Measurements from ENCODE around the gene TMED1. TPM values are rescaled to one million over a fixed set of nuclear protein-coding genes. Genes with fewer than 3 reads are reported as not detected.

Gene TMED1
- total and polyA plus RNA-seq, 9 of the 15 experiments (the other 6 are each of a cell fraction or from before 2014, with no cell fraction given) = 0.86 to 30.2 (median 23.5) TPM

DNA sequence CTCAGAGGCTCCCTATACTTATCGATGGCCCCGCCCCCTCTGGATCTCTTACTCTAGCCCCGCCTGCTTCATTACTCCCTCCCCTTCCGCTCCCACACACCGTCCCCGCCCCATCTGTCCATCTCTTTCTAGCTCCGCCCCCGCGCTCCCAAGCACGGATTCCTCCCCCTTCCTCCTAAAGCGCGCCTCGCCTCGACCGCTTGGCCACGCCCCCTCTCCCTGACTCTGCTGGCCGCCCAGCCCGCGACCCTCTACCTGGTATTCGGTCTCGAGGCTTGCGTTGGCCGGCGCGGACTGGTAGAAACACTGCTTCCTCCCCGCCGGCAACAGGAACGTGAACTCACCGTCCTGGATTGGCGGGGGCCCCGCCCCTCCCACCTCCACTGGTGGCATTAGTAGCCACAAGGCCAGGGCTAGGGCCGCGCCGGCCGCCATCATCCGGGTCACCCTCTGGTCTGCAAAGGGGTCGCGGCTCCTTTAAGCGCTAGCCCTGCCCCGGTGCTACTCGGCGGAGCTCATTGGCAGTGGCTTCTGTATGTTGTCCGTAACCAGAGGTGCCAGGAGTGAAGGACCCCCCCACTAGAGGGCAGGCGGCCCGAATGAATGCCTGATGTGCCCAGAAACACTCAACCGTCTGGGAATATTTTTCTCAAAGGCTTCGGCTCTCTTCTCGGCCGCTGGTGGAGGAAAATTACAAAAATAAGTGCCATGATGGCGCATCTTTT lies at the start of gene TMED1 (continued):
- TF ChIP-seq ZNF263 (CRISPR knock-in tag; IDR thresholded peaks at IDR 0.05; ENCODE audit: borderline replicate concordance) (no peak), POLR2B (IDR thresholded peaks at IDR 0.05; ENCODE audit: low read depth, partially characterized antibody) (peak; percentile 85), OTX1 (CRISPR knock-in tag; IDR thresholded peaks at IDR 0.05) (peak; percentile 33; the same call in 1 of the 2 replicates), JUNB (CRISPR knock-in tag; conservative IDR thresholded peaks at IDR 0.05) (no peak), ZKSCAN8 (CRISPR knock-in tag; IDR thresholded peaks at IDR 0.05) (no peak), SMAD2 (IDR thresholded peaks at IDR 0.05; ENCODE audit: low read depth, low read length) (no peak), E2F5 (CRISPR knock-in tag; IDR thresholded peaks at IDR 0.05) (no peak), ELF1 (tag; IDR thresholded peaks at IDR 0.05) (no peak), ARHGAP35 (IDR thresholded peaks at IDR 0.05; ENCODE audit: partially characterized antibody) (no peak), KAT2B (IDR thresholded peaks at IDR 0.05; ENCODE audit: low read depth, low read length) (no peak), ZBTB49 (CRISPR knock-in tag; IDR thresholded peaks at IDR 0.05; ENCODE audit: borderline replicate concordance) (no peak), CCAR2 (IDR thresholded peaks at IDR 0.05; ENCODE audit: low read depth, low read length) (no peak; the same call in 1 of the 2 replicates), ZNF696 (CRISPR knock-in tag; conservative IDR thresholded peaks at IDR 0.05) (no peak; the same call in 1 of the 2 replicates), ZNF12 (CRISPR knock-in tag; IDR thresholded peaks at IDR 0.05) (no peak), EP400 (IDR thresholded peaks at IDR 0.05) (no peak), NRF1 (conservative IDR thresholded peaks at IDR 0.05 in 1 of 2, IDR thresholded peaks at IDR 0.05 in 1 of 2) (peak; percentile 61 to 72), GABPB2 (CRISPR knock-in tag; conservative IDR thresholded peaks at IDR 0.05) (no peak), ZFX (CRISPR knock-in tag; IDR thresholded peaks at IDR 0.05) (peak; percentile 93), TAF15 (IDR thresholded peaks at IDR 0.05; ENCODE audit: low read depth, low read length) (no peak), MXI1 (IDR thresholded peaks at IDR 0.05; ENCODE audit: low read depth, low read length) (no peak; the same call in 1 of the 2 replicates), SP2 (IDR thresholded peaks at IDR 0.05; ENCODE audit: extremely low read depth, low read depth, low read length, poor library complexity, severe bottlenecking) (peak; percentile 16)
- TF ChIP-seq, protein P1, sequence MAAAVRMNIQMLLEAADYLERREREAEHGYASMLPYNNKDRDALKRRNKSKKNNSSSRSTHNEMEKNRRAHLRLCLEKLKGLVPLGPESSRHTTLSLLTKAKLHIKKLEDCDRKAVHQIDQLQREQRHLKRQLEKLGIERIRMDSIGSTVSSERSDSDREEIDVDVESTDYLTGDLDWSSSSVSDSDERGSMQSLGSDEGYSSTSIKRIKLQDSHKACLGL (CRISPR knock-in tag; IDR thresholded peaks at IDR 0.05; ENCODE audit: borderline replicate concordance, poor library complexity, severe bottlenecking) = no peak
- TF ChIP-seq, protein P2, sequence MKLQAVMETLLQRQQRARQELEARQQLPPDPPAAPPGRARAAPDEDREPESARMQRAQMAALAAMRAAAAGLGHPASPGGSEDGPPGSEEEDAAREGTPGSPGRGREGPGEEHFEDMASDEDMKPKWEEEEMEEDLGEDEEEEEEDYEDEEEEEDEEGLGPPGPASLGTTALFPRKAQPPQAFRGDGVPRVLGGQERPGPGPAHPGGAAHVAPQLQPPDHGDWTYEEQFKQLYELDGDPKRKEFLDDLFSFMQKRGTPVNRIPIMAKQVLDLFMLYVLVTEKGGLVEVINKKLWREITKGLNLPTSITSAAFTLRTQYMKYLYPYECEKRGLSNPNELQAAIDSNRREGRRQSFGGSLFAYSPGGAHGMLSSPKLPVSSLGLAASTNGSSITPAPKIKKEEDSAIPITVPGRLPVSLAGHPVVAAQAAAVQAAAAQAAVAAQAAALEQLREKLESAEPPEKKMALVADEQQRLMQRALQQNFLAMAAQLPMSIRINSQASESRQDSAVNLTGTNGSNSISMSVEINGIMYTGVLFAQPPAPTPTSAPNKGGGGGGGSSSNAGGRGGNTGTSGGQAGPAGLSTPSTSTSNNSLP (IDR thresholded peaks at IDR 0.05; ENCODE audit: borderline replicate concordance, low read depth, low read length) = no peak

Measured in K562 (cell line).